GM12873 (cell line): ENCODE measurements around the gene PPAT.

Source experiments
- CTCF ChIP-seq: IDR thresholded peaks from 2 replicates; pipeline ENCODE4 v1.5.1; 2012; ENCODE audit warnings: low read depth, mild to moderate bottlenecking, moderate library complexity, low read length, control low read depth; ENCODE audit not compliant: insufficient read depth; ENCODE audit errors: missing control alignments

Gene PPAT

GRCh38 chr4:56467284-56468096, 32.1 kb upstream of the PPAT start, which contains the start of gene SRP72:
Gene SRP72, plus strand, starts transcription at chr4:56467617. Its CDS starts 19 bp downstream, at chr4:56467636.
- no peak for TF ChIP-seq CTCF

- no peak for TF ChIP-seq CTCF
Observed at GRCh38 chr4:56466910-56467283, 31.5 kb upstream of the PPAT start.

- TF ChIP-seq CTCF, result no peak
Observed at GRCh38 chr4:56465599-56466295, 30.3 kb upstream of the PPAT start.

- TF ChIP-seq CTCF, result no peak
Observed at GRCh38 chr4:56464581-56464980, 29.2 kb upstream of the PPAT start.

- no peak for TF ChIP-seq CTCF
Observed at GRCh38 chr4:56463711-56464110, 28.3 kb upstream of the PPAT start.

- no peak for TF ChIP-seq CTCF
Observed at GRCh38 chr4:56462157-56462556, 26.7 kb upstream of the PPAT start.

- no peak for TF ChIP-seq CTCF
Observed at GRCh38 chr4:56460085-56460484, 24.7 kb upstream of the PPAT start.
